Measurements from ENCODE around the gene GPR171.
A peak's percentile ranks its signal among the peaks of the same experiment; 100 is the strongest.
"Not testable (repeated sequence)": the region's sequence is repeated elsewhere in the genome, so short reads cannot be mapped to it uniquely, and the experiment has no call there.

GPR171 gene

GRCh38 chr3:151203051-151203420, at the start of gene GPR171:
TSS of gene GPR171 (minus strand) at chr3:151203216. CDS start at chr3:151199386, 3,830 bp downstream.
- peak; percentile 54 for DNase-seq (ENCODE audit: low read depth)

GRCh38 chr3:151248772-151249337, 45.8 kb upstream of the GPR171 start:
- DNase-seq (ENCODE audit: low read depth), result no peak

GRCh38 chr3:151242006-151242405, 39.0 kb upstream of the GPR171 start:
- DNase-seq (ENCODE audit: low read depth), result not testable (repeated sequence)

GRCh38 chr3:151236736-151237135, 33.7 kb upstream of the GPR171 start:
- DNase-seq (ENCODE audit: low read depth), result no peak

- no peak for DNase-seq (ENCODE audit: low read depth)
Measured at GRCh38 chr3:151236316-151236715, 33.3 kb upstream of the GPR171 start.

GRCh38 chr3:151234825-151235224, 31.8 kb upstream of the GPR171 start:
- no peak for DNase-seq (ENCODE audit: low read depth)

- DNase-seq (ENCODE audit: low read depth), result no peak
Measured at GRCh38 chr3:151232991-151233390, 30.0 kb upstream of the GPR171 start.

GRCh38 chr3:151232403-151232802, 29.4 kb upstream of the GPR171 start:
- DNase-seq (ENCODE audit: low read depth), result not testable (repeated sequence)

- no peak for DNase-seq (ENCODE audit: low read depth)
Measured at GRCh38 chr3:151230646-151231045, 27.6 kb upstream of the GPR171 start.

GRCh38 chr3:151228666-151229040, 25.6 kb upstream of the GPR171 start:
- DNase-seq (ENCODE audit: low read depth), result no peak

- DNase-seq (ENCODE audit: low read depth), result peak; percentile 54
Measured at GRCh38 chr3:151227807-151228665, 25.0 kb upstream of the GPR171 start.

GRCh38 chr3:151227266-151227806, 24.3 kb upstream of the GPR171 start:
- no peak for DNase-seq (ENCODE audit: low read depth)

- no peak for DNase-seq (ENCODE audit: low read depth)
Measured at GRCh38 chr3:151226825-151227224, 23.8 kb upstream of the GPR171 start.

GRCh38 chr3:151226088-151226563, 23.1 kb upstream of the GPR171 start:
- DNase-seq (ENCODE audit: low read depth), result no peak

- no peak for DNase-seq (ENCODE audit: low read depth)
Measured at GRCh38 chr3:151225040-151225975, 22.3 kb upstream of the GPR171 start.

- DNase-seq (ENCODE audit: low read depth), result no peak
Measured at GRCh38 chr3:151224268-151224866, 21.4 kb upstream of the GPR171 start.

- no peak for DNase-seq (ENCODE audit: low read depth)
Measured at GRCh38 chr3:151219056-151219455, 16.0 kb upstream of the GPR171 start.

GRCh38 chr3:151218136-151218535, 15.1 kb upstream of the GPR171 start:
- DNase-seq (ENCODE audit: low read depth), result no peak

GRCh38 chr3:151216641-151217607, 13.9 kb upstream of the GPR171 start:
- no peak for DNase-seq (ENCODE audit: low read depth)

- DNase-seq (ENCODE audit: low read depth), result no peak
Measured at GRCh38 chr3:151214459-151214858, 11.4 kb upstream of the GPR171 start.

Data from activated T-helper 1 cell treated with Interleukin-2 at 50 U/mL for 16 hours (primary cell).